GM21619 (cell line): ENCODE results near the gene DMAC2L.

Experiments used
- ATAC-seq: cut with Tn5 transposase; IDR thresholded peaks from one replicate; pipeline ENCODE4 v1.9.1; 2021; ENCODE audit not compliant: unreplicated experiment

The DMAC2L gene

GRCh38 chr14:50321009-50321660, 9.0 kb downstream of the DMAC2L start:
- peak; percentile 84 for ATAC-seq

- no peak for ATAC-seq
Measured at GRCh38 chr14:50331596-50331995, 19.5 kb downstream of the DMAC2L start.

GRCh38 chr14:50333014-50333509, 20.9 kb downstream of the DMAC2L start:
- ATAC-seq: no peak

- ATAC-seq: no peak
Measured at GRCh38 chr14:50334211-50334610, 22.1 kb downstream of the DMAC2L start.

- ATAC-seq: no peak
Measured at GRCh38 chr14:50335389-50335788, 23.3 kb downstream of the DMAC2L start.

GRCh38 chr14:50335989-50336824, 24.1 kb downstream of the DMAC2L start:
- ATAC-seq: no peak

- ATAC-seq: no peak
Measured at GRCh38 chr14:50338587-50338986, 26.5 kb downstream of the DMAC2L start.

- no peak for ATAC-seq
Measured at GRCh38 chr14:50339178-50339804, 27.2 kb downstream of the DMAC2L start.

GRCh38 chr14:50340045-50340444, 27.9 kb downstream of the DMAC2L start:
- ATAC-seq: no peak

- ATAC-seq: no peak
Measured at GRCh38 chr14:50340963-50341362, 28.8 kb downstream of the DMAC2L start.

GRCh38 chr14:50342221-50343078, 30.3 kb downstream of the DMAC2L start:
- ATAC-seq: no peak

GRCh38 chr14:50343434-50343833, 31.3 kb downstream of the DMAC2L start:
- ATAC-seq: no peak

GRCh38 chr14:50344116-50344775, 32.1 kb downstream of the DMAC2L start:
- peak; percentile 89 for ATAC-seq

- ATAC-seq: no peak
Measured at GRCh38 chr14:50344876-50345563, 32.9 kb downstream of the DMAC2L start.

GRCh38 chr14:50345846-50346422, 33.8 kb downstream of the DMAC2L start:
- ATAC-seq: no peak

- ATAC-seq: no peak
Measured at GRCh38 chr14:50347521-50347920, 35.4 kb downstream of the DMAC2L start.

- no peak for ATAC-seq
Measured at GRCh38 chr14:50348933-50349332, 36.8 kb downstream of the DMAC2L start.

GRCh38 chr14:50350975-50351374, 38.9 kb downstream of the DMAC2L start:
- ATAC-seq: no peak

GRCh38 chr14:50352584-50352983, 40.5 kb downstream of the DMAC2L start:
- no peak for ATAC-seq
